Right renal cortex interstitium (tissue), 3 donors: Measurements from ENCODE around the gene MRPS9. TPM values are rescaled to one million over a fixed set of nuclear protein-coding genes. Genes with fewer than 3 reads are reported as not detected.

Source experiments
- DNase-seq, 3 donors: peaks; one replicate each; pipeline ENCODE4 v3.0.0-alpha.2; 2013; ENCODE audit warnings: low read depth in 3 of 3, low spot score in 2 of 3
- polyA plus RNA-seq, 3 donors: library from polyadenylated mRNA; unstranded; fragments of 120-200 nt; gene quantifications; one replicate each; pipeline ENCODE4 v1.2.1, GENCODE V29; 2013; ENCODE audit not compliant: insufficient read length in 3 of 3

The MRPS9 gene
- polyA plus RNA-seq, 3 donors = 60.9 to 61.9 (median 61.1) TPM

GRCh38 chr2:105117565-105117964 lies 79.7 kb downstream of the MRPS9 start:
- no peak for DNase-seq

GRCh38 chr2:105118960-105119359 lies 81.1 kb downstream of the MRPS9 start:
- DNase-seq = no peak

GRCh38 chr2:105121434-105121833 lies 83.6 kb downstream of the MRPS9 start:
- no peak for DNase-seq

- no peak for DNase-seq
Measured at GRCh38 chr2:105125428-105125827, 87.6 kb downstream of the MRPS9 start.

- DNase-seq = no peak
Measured at GRCh38 chr2:105125920-105126319, 88.1 kb downstream of the MRPS9 start.

GRCh38 chr2:105126336-105126735 lies 88.5 kb downstream of the MRPS9 start:
- no peak for DNase-seq

GRCh38 chr2:105127289-105127915 lies 89.5 kb downstream of the MRPS9 start:
- no peak for DNase-seq

- no peak for DNase-seq
Measured at GRCh38 chr2:105129722-105130232, 91.9 kb downstream of the MRPS9 start.

- no peak for DNase-seq
Measured at GRCh38 chr2:105130546-105130945, 92.7 kb downstream of the MRPS9 start.

GRCh38 chr2:105134081-105134480 lies 96.2 kb downstream of the MRPS9 start:
- no peak for DNase-seq

- DNase-seq = no peak
Measured at GRCh38 chr2:105135436-105135835, 97.6 kb downstream of the MRPS9 start.

- DNase-seq = no peak
Measured at GRCh38 chr2:105136394-105136793, 98.5 kb downstream of the MRPS9 start.

GRCh38 chr2:105138643-105139042 lies 100.8 kb downstream of the MRPS9 start:
- DNase-seq = no peak

- no peak for DNase-seq
Measured at GRCh38 chr2:105139556-105140239, 101.8 kb downstream of the MRPS9 start.

GRCh38 chr2:105140240-105140568 lies 102.3 kb downstream of the MRPS9 start:
- no peak for DNase-seq

GRCh38 chr2:105141099-105141614 lies 103.3 kb downstream of the MRPS9 start:
- DNase-seq = no peak

- DNase-seq = no peak
Measured at GRCh38 chr2:105142239-105142638, 104.4 kb downstream of the MRPS9 start.

GRCh38 chr2:105143094-105143466 lies 105.2 kb downstream of the MRPS9 start:
- no peak for DNase-seq

GRCh38 chr2:105143467-105144151 lies 105.7 kb downstream of the MRPS9 start:
- no peak for DNase-seq

GRCh38 chr2:105144152-105144940 lies 106.5 kb downstream of the MRPS9 start:
- peak in 1 of 3 donors; percentile 1 for DNase-seq

GRCh38 chr2:105144941-105145300 lies 107.1 kb downstream of the MRPS9 start:
- DNase-seq = no peak
